ENCODE data around the gene PTPN1. TPM values are rescaled to one million over a fixed set of nuclear protein-coding genes. Genes with fewer than 3 reads are reported as not detected.

Gene PTPN1
- total and polyA plus RNA-seq, 8 donors, result 26.3 to 98.6 (median 30.4) TPM

DNA sequence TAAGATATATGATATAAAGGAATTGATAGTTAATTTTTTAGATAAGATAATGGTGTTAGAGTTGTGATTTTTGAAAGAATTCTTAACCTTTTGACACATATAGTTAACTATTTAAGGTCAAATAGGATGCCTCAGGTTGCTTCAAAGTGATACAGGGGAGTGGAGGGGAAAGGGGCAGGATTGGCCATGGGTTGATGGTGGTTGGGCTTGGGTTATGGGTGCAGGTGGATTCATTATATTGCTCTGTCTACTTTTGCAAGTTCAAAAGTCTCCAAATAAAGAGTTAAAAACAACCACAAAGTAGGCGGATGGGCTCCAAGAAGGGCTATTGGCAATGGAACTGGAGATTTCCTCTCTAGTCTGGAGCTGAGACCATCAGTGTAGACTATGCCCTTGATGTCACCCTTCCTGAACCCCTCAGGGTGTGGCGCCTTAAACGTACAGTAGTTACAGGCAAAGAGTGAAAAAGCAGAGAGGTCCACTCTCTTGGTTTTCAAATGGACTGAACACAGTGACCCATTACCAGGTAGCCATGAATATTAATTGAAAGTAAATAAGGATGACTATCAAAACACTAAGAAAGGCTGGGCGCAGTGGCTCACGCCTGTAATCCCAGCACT is 81.2 kb downstream of the PTPN1 start:
- ATAC-seq (no peak), DNase-seq (no peak)
- H3K4me1 ChIP-seq, result peaks cover 7 to 29% of the 10 kb centered on the region in 2 donors
- intact Hi-C loops (cut with DNase I), result no loop called here
- H3K27ac ChIP-seq, result no peak overlapping the region
- H3K27me3 ChIP-seq, result no peaks in the 10 kb centered on the region
- no peaks in the 10 kb centered on the region for H3K9me3 ChIP-seq
- H3K36me3 ChIP-seq, result peaks cover 0 to 59% of the 10 kb centered on the region in 2 donors
- TF ChIP-seq, protein P1, sequence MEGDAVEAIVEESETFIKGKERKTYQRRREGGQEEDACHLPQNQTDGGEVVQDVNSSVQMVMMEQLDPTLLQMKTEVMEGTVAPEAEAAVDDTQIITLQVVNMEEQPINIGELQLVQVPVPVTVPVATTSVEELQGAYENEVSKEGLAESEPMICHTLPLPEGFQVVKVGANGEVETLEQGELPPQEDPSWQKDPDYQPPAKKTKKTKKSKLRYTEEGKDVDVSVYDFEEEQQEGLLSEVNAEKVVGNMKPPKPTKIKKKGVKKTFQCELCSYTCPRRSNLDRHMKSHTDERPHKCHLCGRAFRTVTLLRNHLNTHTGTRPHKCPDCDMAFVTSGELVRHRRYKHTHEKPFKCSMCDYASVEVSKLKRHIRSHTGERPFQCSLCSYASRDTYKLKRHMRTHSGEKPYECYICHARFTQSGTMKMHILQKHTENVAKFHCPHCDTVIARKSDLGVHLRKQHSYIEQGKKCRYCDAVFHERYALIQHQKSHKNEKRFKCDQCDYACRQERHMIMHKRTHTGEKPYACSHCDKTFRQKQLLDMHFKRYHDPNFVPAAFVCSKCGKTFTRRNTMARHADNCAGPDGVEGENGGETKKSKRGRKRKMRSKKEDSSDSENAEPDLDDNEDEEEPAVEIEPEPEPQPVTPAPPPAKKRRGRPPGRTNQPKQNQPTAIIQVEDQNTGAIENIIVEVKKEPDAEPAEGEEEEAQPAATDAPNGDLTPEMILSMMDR (IDR thresholded peaks at IDR 0.05), result no peak
- no peak overlapping the region for H3K4me3 ChIP-seq

DNA sequence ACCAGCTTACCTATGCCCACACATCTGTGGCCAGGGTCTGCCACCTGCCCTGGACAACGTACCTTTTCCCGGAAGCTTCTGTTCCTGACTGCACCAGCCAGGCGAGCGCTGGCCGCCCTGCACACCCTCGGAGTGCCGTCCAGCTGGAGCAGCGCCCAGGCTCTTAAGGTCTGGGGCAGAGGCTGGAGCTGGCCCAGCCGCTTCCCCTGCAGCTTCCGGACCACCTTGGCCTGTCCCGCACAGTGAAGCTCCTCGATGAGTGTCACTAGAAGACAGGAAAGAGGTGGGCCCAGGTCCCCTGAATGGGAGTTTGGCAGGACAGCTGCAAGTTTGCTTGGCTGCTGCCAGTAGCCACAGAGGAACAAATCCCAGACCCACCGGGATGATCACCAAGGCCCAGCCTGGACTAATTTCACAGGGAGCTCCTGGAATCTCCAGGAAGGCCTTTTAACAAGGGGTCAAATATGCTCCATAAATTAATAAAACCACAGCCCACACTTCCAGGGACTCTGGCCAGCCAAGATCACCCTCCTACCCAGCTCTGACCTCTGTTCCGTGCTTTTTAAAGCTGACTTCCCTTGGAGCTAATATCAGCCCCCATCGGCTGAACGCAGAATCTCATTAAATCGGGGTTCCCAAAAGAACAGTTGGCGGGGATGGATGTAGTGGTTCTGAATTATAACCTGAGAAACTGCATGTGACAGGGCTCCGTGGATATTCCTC is 82.3 kb downstream of the PTPN1 start:
- TF ChIP-seq, protein P1 (IDR thresholded peaks at IDR 0.05), result no peak
- Histone ChIP-seq H3K4me1 (peaks cover 7 to 29% of the 10 kb centered on the region in 2 donors), H3K27ac (no peak overlapping the region), H3K4me3 (no peak overlapping the region), H3K9me3 (no peaks in the 10 kb centered on the region), H3K27me3 (no peaks in the 10 kb centered on the region), H3K36me3 (peaks cover 0 to 48% of the 10 kb centered on the region in 2 donors)
- ATAC-seq, result peak; percentile 59
- intact Hi-C loops (cut with DNase I), result no loop called here
- DNase-seq, result peak in 2 of 4 donors; percentile 67 to 83

DNA sequence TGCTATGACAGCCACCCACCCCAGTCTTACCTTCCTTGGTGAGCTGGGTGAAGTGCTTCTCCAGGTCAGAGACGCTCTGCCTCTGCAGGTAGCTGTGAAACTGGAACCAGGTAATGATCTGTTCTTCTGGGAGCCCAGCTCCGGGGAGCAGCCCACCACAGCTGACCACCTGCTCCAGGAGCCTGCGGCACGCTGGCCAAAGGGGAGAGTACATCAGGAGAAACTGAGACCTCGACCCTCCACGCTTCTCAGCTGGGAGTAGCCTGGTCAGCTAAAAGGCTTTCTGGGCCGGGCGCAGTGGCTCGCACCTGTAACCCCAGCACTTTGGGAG is 82.8 kb downstream of the PTPN1 start:
- intact Hi-C loops (cut with DNase I), result no loop called here
- DNase-seq (peak in 1 of 4 donors; percentile 59), ATAC-seq (no peak)
- Histone ChIP-seq H3K4me3 (no peak overlapping the region), H3K4me1 (peaks cover 7 to 29% of the 10 kb centered on the region in 2 donors), H3K27ac (no peak overlapping the region), H3K36me3 (peaks cover 0 to 42% of the 10 kb centered on the region in 2 donors), H3K27me3 (no peaks in the 10 kb centered on the region), H3K9me3 (no peaks in the 10 kb centered on the region)
- TF ChIP-seq, protein P1 (IDR thresholded peaks at IDR 0.05), result no peak

DNA sequence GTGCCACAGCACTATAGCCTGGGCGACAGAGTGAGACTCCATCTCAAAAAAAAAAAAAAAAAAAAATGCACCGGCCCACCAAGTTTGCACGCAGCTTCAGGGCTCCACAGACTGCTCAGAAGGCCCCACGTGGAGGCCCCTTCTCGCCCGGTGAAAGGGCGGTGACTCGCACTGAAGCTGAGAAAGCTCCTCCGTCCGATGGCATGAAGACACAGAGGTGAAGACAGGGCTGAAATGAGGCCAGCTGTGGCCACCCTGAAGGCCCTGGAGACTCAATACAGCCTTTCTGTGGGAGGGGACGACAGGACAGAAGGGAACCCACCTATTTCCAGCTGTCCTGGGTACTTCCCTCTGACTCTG is 84.0 kb downstream of the PTPN1 start:
- Histone ChIP-seq H3K9me3 (no peaks in the 10 kb centered on the region), H3K27ac (no peak overlapping the region), H3K4me1 (peaks cover 7 to 29% of the 10 kb centered on the region in 2 donors), H3K36me3 (peaks cover 0 to 30% of the 10 kb centered on the region in 2 donors), H3K4me3 (no peak overlapping the region), H3K27me3 (no peaks in the 10 kb centered on the region)
- DNase-seq, result peak in 1 of 4 donors; percentile 34
- TF ChIP-seq, protein P1 (IDR thresholded peaks at IDR 0.05), result no peak
- ATAC-seq, result no peak
- intact Hi-C loops (cut with DNase I), result no loop called here

DNA sequence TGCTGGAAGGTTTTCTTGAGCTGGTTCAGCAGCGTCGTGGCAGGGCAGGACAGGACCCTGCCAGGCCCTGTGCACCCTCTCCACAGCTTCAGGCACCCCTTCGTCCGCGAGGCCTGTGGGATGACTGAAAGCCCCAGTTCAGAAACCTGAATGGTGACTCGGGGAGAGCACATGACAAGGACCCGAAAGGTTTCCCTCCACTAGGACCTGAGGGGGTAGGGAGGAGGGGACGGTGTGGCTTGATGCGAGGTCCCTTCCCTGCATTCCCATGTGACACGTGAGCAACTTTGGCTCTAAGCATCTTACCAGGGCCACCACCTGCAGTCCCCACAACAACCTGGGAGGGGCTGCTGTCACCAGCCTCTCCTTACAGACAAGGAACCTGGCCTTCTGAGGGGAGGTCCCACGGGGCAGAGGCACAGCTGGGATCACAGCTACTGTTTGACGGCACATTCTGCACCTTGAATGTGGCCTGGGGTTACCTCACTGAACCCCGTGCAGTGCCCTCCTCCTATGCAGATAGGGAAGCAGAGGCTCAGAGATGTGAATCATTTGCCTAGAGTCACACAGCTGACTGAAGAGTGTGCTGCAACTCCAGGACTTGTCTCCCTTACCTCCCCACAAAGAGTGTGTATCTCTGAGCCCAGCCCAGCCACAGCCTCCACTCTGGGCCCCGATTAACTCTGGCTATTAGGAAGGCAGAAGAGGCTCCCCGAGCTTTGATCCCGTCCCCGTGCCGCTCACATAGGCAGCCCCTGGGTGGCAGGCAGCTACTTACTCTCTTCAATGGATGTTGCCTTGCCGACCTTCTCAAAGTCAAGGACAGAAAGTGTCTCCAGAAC is 84.6 kb downstream of the PTPN1 start:
- H3K4me3 ChIP-seq, result no peak overlapping the region
- no peak overlapping the region for H3K27ac ChIP-seq
- DNase-seq, result peak in 1 of 4 donors; percentile 59

More for the DNA sequence above, 84.6 kb downstream of the PTPN1 start:
- ATAC-seq, result peak; percentile 2
- H3K9me3 ChIP-seq, result no peaks in the 10 kb centered on the region
- TF ChIP-seq, protein P1 (IDR thresholded peaks at IDR 0.05), result no peak
- intact Hi-C loops (cut with DNase I), result no loop called here
- no peaks in the 10 kb centered on the region for H3K27me3 ChIP-seq
- H3K4me1 ChIP-seq, result peaks cover 7 to 29% of the 10 kb centered on the region in 2 donors
- peaks cover 0 to 24% of the 10 kb centered on the region in 2 donors for H3K36me3 ChIP-seq
